Measurements from ENCODE around the gene STXBP6. TPM values are rescaled to one million over a fixed set of nuclear protein-coding genes. Genes with fewer than 3 reads are reported as not detected.
A peak's percentile ranks its signal among the peaks of the same experiment; 100 is the strongest.

STXBP6 gene
- total and polyA plus RNA-seq, 8 donors: 9.9 to 28.5 (median 23.2) TPM

DNA sequence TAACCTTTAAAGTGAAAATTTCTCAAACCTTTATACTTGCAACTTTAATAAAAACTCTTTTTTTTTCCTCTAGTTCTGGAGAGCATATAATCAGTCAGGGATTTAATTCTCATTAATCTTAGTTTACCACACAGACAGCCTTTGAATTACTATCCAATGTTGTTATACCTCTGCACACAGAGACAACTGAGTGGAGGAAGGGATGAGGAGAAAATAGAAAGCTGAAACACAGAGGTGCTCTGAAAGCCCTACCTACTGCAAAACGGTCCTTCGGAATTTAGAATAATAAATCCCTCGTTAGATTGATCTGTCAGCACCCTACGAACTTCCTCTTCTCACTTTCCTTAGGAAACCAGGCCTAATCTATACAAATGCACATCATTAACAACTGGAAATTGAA is 122.1 kb downstream of the STXBP6 start:
- FAIRE-seq: no peak
- intact Hi-C loops (cut with DNase I): no loop called here
- Histone ChIP-seq H3K4me1 (peaks cover 11 to 25% (median 22%) of the 10 kb centered on the region in 3 donors), H3K36me3 (no peaks in the 10 kb centered on the region), H3K27me3 (no peaks in the 10 kb centered on the region), H3K27ac (peak overlapping the region in 1 of 4 donors; percentile 42), H3K4me3 (no peak overlapping the region), H3K9me3 (no peaks in the 10 kb centered on the region)
- 9 to 20% methylated on average over 4 of the region's 4 CpGs for WGBS, 2 donors
- DNase-seq: no peak
- ATAC-seq: no peak
- no peak for TF ChIP-seq CTCF (IDR thresholded peaks at IDR 0.05)

DNA sequence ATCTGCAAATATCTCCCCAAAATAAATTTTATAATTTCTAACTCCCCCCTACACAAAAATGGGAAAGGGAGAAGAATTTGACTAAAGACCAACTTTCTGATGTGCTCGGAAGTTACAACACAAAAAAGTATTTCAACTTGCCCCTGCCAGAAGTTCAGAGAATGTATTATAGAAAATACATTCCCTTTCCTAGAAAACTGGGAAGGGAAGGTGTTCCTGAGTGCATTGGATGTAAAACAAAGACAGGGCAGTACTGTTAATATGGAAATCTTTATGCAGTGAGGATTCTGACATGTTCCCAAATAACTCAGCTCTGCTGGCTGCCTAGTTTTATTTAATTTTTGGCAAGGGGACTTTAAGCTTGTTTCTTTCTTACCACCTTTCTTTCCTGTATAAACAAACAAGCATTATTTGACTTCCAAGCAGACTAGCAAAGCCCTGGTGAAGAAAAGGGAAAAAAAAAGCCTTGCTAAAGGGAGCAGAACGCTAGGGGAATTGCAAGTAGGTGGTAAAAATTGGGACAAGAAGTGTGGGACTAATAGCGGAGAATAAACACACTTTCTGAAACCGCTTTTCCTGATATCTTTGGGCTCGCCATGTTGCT is 124.1 kb downstream of the STXBP6 start:
- H3K27me3 ChIP-seq: no peaks in the 10 kb centered on the region
- no peak overlapping the region for H3K4me3 ChIP-seq
- DNase-seq (no peak), ATAC-seq (no peak), FAIRE-seq (no peak)
- WGBS, 2 donors: 95 to 96% methylated on average over 5 of the region's 5 CpGs
- no peak for TF ChIP-seq CTCF (IDR thresholded peaks at IDR 0.05)
- no peaks in the 10 kb centered on the region for H3K9me3 ChIP-seq
- H3K27ac ChIP-seq: no peak overlapping the region
- H3K36me3 ChIP-seq: no peaks in the 10 kb centered on the region
- intact Hi-C loops (cut with DNase I): no loop called here
- peaks cover 11 to 29% (median 22%) of the 10 kb centered on the region in 3 donors for H3K4me1 ChIP-seq

DNA sequence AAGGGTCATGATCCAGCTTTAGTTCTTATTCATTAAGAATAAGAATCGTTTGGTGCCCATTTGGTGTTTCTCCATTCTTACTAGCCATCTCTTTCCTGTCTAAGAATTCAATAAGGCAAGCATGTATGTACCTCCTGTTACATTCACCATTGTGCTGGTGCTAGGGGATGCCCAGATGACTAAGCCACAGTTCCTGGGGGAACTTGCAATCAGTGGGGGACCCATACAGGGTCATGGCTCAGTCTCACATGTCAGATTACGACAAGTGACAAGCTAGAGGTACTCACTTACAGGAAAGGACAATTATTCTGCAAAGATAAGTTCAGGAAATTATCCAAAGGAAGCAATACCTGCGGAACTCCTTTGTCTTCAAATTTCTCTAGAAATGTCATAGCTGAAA is 125.4 kb downstream of the STXBP6 start:
- WGBS, 2 donors: 85 to 90% methylated on average over 3 of the region's 3 CpGs
- Histone ChIP-seq H3K4me1 (peaks cover 18 to 36% (median 30%) of the 10 kb centered on the region in 3 donors), H3K27me3 (no peaks in the 10 kb centered on the region), H3K4me3 (no peak overlapping the region), H3K27ac (no peak overlapping the region), H3K9me3 (no peaks in the 10 kb centered on the region), H3K36me3 (no peaks in the 10 kb centered on the region)
- DNase-seq: no peak
- no peak for FAIRE-seq
- intact Hi-C loops (cut with DNase I): no loop called here
- ATAC-seq: no peak
- TF ChIP-seq CTCF (IDR thresholded peaks at IDR 0.05): no peak

- Histone ChIP-seq H3K36me3 (no peaks in the 10 kb centered on the region), H3K27ac (no peak overlapping the region), H3K4me3 (no peak overlapping the region), H3K9me3 (no peaks in the 10 kb centered on the region), H3K27me3 (no peaks in the 10 kb centered on the region), H3K4me1 (peaks cover 8 to 25% (median 12%) of the 10 kb centered on the region in 3 donors)
- no peak for TF ChIP-seq CTCF (IDR thresholded peaks at IDR 0.05)
- 91 to 96% methylated on average over 1 of the region's 1 CpG for WGBS, 2 donors
- ATAC-seq (no peak), FAIRE-seq (no peak), DNase-seq (no peak)
- intact Hi-C loops (cut with DNase I): no loop called here
These were observed 128.0 kb downstream of the STXBP6 start for GRCh38 chr14:24921903-24922302.

DNA sequence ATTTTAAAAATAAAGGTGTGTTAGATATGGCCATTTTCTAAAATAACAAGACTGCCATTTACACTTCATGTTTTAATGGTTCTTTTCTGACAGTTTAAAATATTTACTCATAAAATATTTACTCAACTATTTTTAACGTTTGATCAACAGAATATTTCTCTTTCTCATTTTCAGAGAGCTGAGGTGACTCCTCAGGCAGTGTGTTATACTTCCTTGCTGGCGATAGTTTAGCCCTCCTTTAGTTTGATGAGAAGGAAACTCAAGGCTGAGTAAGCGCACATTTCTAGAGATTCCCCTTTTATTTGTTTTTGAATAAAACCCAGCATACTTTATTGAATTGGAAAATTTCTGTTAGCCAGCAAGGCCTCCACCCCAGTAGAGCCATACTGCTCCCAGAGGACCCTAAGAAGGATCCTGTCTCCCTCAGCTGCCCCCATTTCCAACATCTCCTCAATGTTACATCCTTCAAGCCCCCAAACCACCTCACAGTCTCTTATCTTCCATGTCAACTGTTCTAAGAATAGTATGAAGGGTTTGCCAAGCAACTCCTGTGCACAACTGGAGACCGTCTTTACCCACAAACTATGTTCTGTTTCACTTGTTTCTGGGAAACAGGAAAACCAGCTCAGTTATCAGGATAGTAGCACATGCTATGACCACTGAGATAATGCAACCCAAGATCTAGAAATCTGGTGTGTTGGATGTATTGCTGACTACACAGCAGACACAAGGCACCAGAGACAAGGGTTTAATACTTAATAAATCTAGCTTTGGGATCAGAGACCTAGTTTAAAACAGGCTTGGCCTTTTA is 129.5 kb downstream of the STXBP6 start:
- Histone ChIP-seq H3K36me3 (no peaks in the 10 kb centered on the region), H3K4me1 (peaks cover 13 to 31% (median 14%) of the 10 kb centered on the region in 3 donors), H3K27me3 (no peaks in the 10 kb centered on the region), H3K4me3 (no peak overlapping the region), H3K9me3 (no peaks in the 10 kb centered on the region), H3K27ac (peak overlapping the region in 2 of 4 donors; percentile 47 to 49)
- ATAC-seq: peak in 3 of 4 donors; percentile 40 to 61 (median 55)
- WGBS, 2 donors: 30 to 33% methylated on average over 4 of the region's 4 CpGs
- DNase-seq: no peak
- intact Hi-C loops (cut with DNase I): no loop called here
- no peak for FAIRE-seq
- TF ChIP-seq CTCF (IDR thresholded peaks at IDR 0.05): no peak

All from pancreas (tissue), 10 donors.